BE2C (cell line): ENCODE measurements around the gene LBX1.

Experiments used
- DNase-seq: peaks from one replicate; pipeline ENCODE4 v3.0.0-alpha.2; 2020
- H3K27me3 ChIP-seq: fragments of 250-450 bp; sonication (Bioruptor Pico); 2 replicates; pipeline ENCODE4 v1.5.1; 2020; ENCODE audit warnings: mild to moderate bottlenecking
- H3K36me3 ChIP-seq: fragments of 250-450 bp; sonication (Bioruptor Pico); 2 replicates; pipeline ENCODE4 v1.5.1; 2020; ENCODE audit warnings: mild to moderate bottlenecking
- H3K4me1 ChIP-seq: fragments of 250-450 bp; sonication (Bioruptor Pico); 2 replicates; pipeline ENCODE4 v1.5.1; 2020
- H3K4me3 ChIP-seq: 2 replicates; pipeline ENCODE4 v1.5.1; 2011; ENCODE audit warnings: low read depth, low read length
- H3K9me3 ChIP-seq: fragments of 250-450 bp; sonication (Bioruptor Pico); 2 replicates; pipeline ENCODE4 v1.5.1; 2020
- CTCF ChIP-seq: IDR thresholded peaks from 2 replicates; pipeline ENCODE4 v1.5.1; 2012; ENCODE audit warnings: mild to moderate bottlenecking, low read depth, low read length

Gene LBX1

DNA sequence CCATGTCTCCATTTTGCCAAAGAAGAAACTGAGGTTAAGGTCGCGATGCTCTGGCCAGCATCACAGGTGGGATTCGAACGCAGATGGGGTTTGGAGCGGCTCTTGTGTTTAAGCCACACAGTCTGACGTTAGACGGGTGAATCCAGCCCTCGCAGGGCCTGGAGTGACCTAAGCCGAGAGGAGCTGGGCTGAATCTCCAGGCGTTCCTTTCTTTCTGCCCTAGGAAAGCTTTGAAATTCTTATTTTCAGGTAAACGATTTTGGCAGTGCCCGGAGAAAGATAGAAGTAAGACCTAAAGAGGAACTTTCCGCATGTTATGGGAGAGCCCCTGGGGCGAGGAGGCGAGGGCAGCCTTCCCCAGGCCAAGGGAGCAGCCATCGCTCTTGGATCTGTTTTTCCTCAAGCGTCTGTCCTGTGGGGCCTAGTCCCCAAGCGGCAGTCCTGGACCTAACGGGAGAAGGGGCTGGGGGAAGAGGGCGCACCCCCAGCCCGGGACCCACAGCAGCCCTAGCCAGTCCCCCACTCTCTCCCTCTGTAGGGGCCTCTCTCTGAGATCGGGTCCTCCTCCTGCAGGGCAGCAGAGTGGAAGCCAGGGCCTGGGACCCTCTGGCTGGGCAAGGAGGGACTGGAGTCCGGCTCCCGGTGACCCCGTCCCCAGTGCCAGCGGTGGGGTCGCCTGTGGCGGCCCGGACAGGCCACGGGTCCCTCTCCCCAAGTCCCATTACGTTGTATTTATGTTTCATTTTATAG lies 8.9 kb upstream of the LBX1 start:
- Histone ChIP-seq H3K36me3 (no peaks in the 10 kb centered on the region), H3K4me3 (no peak overlapping the region), H3K4me1 (no peaks in the 10 kb centered on the region), H3K9me3 (no peaks in the 10 kb centered on the region), H3K27me3 (peaks cover 12% of the 10 kb centered on the region)
- TF ChIP-seq CTCF: no peak
- no peak for DNase-seq

DNA sequence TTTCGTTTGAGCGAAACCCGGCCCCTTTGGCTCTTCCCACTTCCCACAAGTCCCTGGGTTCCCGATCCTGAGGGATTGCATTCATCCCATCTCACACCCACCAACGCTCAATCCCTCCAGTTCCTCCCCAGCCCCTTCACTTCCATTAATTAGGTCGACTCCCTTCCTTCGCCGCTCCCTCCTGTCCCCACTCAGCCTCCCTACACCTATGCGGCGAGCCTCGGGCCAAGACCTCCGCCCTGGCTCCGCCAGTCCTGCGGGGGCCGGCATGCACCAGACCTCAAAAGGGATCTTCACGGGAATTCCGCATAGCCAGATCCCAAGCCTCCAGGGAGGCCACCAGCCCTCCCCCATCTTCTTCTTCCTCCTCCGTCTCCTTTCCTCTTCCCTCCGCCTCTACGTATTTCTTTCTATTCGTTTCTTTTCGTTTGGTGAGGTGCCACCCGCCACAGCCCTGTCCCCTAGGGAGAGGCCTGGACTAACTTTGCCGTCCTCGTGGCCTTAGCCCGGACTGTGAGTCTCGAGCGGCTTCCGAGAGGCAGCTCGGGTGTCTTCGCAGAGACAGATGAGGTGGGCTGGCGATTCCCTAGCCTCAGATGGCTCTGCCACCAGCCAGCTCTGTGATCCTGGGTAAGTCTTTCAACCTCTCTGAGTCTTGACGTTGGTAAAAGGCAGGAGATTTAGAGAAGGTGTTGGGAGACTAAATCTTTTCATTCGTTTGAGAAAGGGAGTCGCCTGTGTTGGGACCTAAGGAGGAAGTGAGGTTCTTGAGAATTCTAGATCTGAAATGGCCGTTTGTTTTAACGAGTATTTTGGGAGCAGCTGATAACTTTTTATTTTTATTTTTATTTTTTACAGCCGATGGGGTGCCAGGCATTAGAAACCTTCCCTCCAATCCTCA lies 8.1 kb upstream of the LBX1 start:
- no peak for TF ChIP-seq CTCF
- Histone ChIP-seq H3K9me3 (no peaks in the 10 kb centered on the region), H3K27me3 (peaks cover 18% of the 10 kb centered on the region), H3K4me1 (no peaks in the 10 kb centered on the region), H3K4me3 (no peak overlapping the region), H3K36me3 (no peaks in the 10 kb centered on the region)
- DNase-seq: no peak

DNA sequence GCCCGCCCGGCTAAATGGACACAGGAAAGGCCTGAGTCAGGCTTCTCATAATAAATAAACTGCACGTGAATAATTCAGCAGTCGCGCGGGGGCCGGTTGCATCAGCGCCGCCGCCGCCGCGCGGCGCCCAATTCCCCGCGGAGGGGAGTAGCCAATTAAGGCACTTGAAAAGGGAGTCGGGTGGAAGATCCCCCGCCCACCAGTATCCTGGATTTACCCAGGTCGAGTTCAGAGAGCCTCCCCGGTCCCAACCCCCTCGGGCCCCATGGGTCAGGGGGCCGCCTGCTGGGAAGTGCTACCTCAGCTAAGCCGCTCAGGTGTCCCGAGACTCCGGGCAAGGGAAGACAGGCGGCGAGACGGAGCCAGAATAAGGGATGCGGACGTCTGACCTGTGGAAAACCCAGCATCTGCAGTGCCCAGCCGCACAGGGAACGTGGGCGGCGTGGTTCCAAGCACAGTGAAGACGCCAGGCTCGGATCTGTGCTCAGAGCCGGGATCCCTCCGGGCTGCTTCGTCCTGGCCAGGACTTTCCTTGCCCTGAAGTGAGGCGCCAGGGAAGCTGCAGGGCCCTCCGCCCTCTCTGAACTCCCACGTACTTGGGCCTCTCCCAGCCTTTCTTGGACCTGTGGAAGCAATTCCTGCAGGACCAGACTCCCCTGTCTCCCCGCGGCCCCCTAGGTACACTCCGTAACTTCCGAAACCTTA lies 7.3 kb upstream of the LBX1 start:
- H3K27me3 ChIP-seq: peaks cover 26% of the 10 kb centered on the region
- no peaks in the 10 kb centered on the region for H3K9me3 ChIP-seq
- H3K4me1 ChIP-seq: no peaks in the 10 kb centered on the region
- DNase-seq: no peak
- TF ChIP-seq CTCF: no peak
- no peaks in the 10 kb centered on the region for H3K36me3 ChIP-seq
- peak overlapping the region; percentile 35 for H3K4me3 ChIP-seq

- no peak for DNase-seq
- TF ChIP-seq CTCF: no peak
- Histone ChIP-seq H3K9me3 (no peaks in the 10 kb centered on the region), H3K4me3 (no peak overlapping the region; the same call in 1 of the 2 replicates), H3K27me3 (peaks cover 34% of the 10 kb centered on the region), H3K4me1 (no peaks in the 10 kb centered on the region), H3K36me3 (no peaks in the 10 kb centered on the region)
These were observed 6.5 kb upstream of the LBX1 start for GRCh38 chr10:101235766-101236165.

DNA sequence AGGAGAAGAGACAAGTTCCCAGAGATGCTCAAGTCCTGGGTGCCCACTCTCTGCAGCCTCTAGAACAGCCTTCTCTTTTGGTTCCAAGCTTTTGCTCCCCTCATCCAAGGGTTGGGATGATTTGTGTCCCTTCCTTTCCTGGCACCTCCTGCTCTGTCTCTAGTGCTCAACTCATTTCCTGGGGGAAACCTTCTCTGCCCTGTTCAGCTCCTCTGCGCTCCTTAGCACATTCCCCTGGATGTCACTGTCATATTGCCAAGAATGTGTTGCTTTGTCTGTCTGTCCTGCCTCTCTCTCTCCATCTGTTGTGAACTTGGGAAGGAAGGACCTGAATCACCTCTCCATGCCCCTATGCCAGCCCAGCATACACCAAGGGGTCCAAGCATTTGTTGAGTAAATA lies 5.1 kb upstream of the LBX1 start:
- Histone ChIP-seq H3K9me3 (no peaks in the 10 kb centered on the region), H3K4me3 (no peak overlapping the region), H3K27me3 (peaks cover 48% of the 10 kb centered on the region), H3K36me3 (no peaks in the 10 kb centered on the region), H3K4me1 (no peaks in the 10 kb centered on the region)
- no peak for DNase-seq
- no peak for TF ChIP-seq CTCF
